Measurements from ENCODE around the gene TCF3. TPM values are rescaled to one million over a fixed set of nuclear protein-coding genes. Genes with fewer than 3 reads are reported as not detected.

TCF3 gene
- total RNA-seq, 6 donors from 2014 or later, result 32.9 to 88.2 (median 53.3) TPM

DNA sequence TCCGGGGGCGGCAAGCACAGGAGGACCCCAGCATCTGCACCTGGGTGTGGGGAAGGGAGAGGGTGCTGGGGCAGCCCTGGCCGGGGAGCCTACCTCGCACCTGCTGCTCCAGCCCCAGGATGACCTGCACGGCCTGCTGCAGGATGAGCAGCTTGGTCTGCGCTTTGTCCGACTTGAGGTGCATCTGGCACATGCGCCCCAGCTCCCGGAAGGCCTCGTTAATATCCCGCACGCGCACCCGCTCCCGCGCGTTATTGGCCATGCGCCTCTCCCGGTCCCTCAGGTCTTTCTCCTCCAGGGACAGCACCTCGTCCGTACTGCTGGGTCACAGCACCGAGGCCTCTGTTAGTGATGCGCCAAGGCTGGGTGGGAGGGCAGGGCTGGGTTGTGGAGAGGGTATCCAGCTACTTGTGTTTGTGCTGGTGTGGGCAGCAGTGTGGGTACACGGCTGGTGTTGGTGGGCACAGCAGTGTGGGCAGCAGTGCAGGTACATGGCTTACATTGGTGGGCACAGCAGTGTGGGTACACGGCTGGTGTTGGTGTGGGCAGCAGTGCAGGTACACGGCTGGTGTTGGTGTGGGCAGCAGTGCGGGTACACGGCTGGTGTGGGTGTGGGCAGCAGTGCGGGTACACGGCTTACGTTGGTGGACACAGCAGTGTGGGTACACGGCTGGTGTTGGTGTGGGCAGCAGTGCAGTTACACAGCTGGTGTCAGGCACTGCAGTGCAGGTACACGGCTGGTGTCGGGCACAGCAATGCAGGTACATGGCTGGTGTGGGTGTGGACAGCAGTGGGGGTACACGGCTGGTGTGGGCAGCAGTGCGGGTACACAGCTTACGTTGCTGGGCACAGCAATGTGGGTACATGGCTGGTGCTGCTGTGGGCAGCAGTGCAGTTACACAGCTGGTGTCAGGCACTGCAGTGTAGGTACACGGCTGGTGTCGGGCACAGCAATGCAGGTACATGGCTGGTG, 40.0 kb downstream of the TCF3 start:
- Histone ChIP-seq H3K9me3 (no peaks in the 10 kb centered on the region), H3K27ac (no peak overlapping the region), H3K27me3 (no peaks in the 10 kb centered on the region), H3K4me1 (peaks cover 0 to 10% (median 2%) of the 10 kb centered on the region in 4 donors), H3K36me3 (peaks cover 8 to 58% (median 52%) of the 10 kb centered on the region in 4 donors), H3K4me3 (no peak overlapping the region)
- WGBS, 2 donors, result 95% methylated on average over 24 to 39 of the region's 39 CpGs
- DNase-seq (peak in 1 of 2 donors; percentile 77), ATAC-seq (ENCODE audit: low FRiP score in 2 of 2) (no peak)
- TF ChIP-seq POLR2AphosphoS5 (IDR thresholded peaks at IDR 0.05) (no peak), EP300 (IDR thresholded peaks at IDR 0.05) (no peak), POLR2A (IDR thresholded peaks at IDR 0.05) (no peak)
- TF ChIP-seq, protein P1, sequence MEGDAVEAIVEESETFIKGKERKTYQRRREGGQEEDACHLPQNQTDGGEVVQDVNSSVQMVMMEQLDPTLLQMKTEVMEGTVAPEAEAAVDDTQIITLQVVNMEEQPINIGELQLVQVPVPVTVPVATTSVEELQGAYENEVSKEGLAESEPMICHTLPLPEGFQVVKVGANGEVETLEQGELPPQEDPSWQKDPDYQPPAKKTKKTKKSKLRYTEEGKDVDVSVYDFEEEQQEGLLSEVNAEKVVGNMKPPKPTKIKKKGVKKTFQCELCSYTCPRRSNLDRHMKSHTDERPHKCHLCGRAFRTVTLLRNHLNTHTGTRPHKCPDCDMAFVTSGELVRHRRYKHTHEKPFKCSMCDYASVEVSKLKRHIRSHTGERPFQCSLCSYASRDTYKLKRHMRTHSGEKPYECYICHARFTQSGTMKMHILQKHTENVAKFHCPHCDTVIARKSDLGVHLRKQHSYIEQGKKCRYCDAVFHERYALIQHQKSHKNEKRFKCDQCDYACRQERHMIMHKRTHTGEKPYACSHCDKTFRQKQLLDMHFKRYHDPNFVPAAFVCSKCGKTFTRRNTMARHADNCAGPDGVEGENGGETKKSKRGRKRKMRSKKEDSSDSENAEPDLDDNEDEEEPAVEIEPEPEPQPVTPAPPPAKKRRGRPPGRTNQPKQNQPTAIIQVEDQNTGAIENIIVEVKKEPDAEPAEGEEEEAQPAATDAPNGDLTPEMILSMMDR (IDR thresholded peaks at IDR 0.05), result no peak

DNA sequence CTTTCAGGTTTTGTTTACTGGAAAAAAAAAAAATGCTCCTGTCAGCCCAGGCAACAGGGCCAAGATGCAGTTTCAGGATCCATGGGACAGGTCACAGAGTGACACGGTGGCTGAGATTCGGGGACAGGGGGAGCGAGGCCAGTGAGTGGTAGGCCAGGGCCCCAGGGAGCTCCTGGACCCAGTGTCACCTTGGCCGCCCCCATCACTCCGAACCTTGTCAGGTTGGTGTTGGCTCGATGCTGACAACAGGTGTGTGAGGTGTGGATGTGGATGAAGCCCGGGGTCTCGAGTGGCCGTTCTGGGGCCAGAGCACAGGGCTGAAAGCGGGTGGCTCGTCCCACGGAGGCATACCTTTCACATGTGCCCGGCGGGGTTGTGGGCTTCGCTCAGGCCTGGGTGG, 41.1 kb downstream of the TCF3 start:
- Histone ChIP-seq H3K27ac (no peak overlapping the region), H3K4me1 (peaks cover 4 to 15% (median 7%) of the 10 kb centered on the region in 4 donors), H3K9me3 (no peaks in the 10 kb centered on the region), H3K36me3 (peaks cover 8 to 58% (median 52%) of the 10 kb centered on the region in 4 donors), H3K27me3 (no peaks in the 10 kb centered on the region), H3K4me3 (no peak overlapping the region)
- DNase-seq, result no peak
- WGBS, 2 donors, result 95 to 98% methylated on average over 14 to 15 of the region's 15 CpGs
- no peak for ATAC-seq (ENCODE audit: low FRiP score in 2 of 2)
- TF ChIP-seq EP300 (IDR thresholded peaks at IDR 0.05) (no peak), POLR2AphosphoS5 (IDR thresholded peaks at IDR 0.05) (no peak), POLR2A (IDR thresholded peaks at IDR 0.05) (no peak)
- TF ChIP-seq, protein P1 (IDR thresholded peaks at IDR 0.05), result no peak

DNA sequence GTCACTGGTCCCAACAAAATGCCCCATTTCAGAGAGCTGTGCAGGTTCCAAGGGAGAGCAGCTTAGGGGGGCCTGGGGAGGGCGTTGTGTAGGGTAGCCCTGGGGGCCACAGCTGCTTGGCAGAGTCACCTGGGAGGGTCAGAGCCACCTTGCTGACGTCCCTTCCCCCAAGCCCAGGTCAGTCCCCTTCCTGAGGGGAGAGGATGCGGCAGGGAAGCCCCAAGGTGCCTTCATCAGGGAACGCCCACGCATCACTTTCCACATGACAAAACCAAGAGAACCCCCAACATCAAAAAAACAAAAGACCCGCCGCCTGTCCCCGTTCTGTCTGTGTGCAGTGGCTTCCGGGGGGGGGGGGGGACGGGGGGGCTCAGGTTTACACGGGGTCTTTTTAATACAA, 41.8 kb downstream of the TCF3 start:
- WGBS, 2 donors, result 61 to 78% methylated on average over 10 to 11 of the region's 11 CpGs
- TF ChIP-seq EP300 (IDR thresholded peaks at IDR 0.05) (no peak), POLR2A (IDR thresholded peaks at IDR 0.05) (no peak), POLR2AphosphoS5 (IDR thresholded peaks at IDR 0.05) (no peak)
- TF ChIP-seq, protein P1 (IDR thresholded peaks at IDR 0.05), result no peak
- Histone ChIP-seq H3K27me3 (no peaks in the 10 kb centered on the region), H3K4me1 (peaks cover 8 to 21% (median 11%) of the 10 kb centered on the region in 4 donors), H3K9me3 (no peaks in the 10 kb centered on the region), H3K4me3 (no peak overlapping the region), H3K36me3 (peaks cover 8 to 53% (median 48%) of the 10 kb centered on the region in 4 donors), H3K27ac (no peak overlapping the region)
- ATAC-seq (ENCODE audit: low FRiP score in 2 of 2) (no peak), DNase-seq (no peak)

DNA sequence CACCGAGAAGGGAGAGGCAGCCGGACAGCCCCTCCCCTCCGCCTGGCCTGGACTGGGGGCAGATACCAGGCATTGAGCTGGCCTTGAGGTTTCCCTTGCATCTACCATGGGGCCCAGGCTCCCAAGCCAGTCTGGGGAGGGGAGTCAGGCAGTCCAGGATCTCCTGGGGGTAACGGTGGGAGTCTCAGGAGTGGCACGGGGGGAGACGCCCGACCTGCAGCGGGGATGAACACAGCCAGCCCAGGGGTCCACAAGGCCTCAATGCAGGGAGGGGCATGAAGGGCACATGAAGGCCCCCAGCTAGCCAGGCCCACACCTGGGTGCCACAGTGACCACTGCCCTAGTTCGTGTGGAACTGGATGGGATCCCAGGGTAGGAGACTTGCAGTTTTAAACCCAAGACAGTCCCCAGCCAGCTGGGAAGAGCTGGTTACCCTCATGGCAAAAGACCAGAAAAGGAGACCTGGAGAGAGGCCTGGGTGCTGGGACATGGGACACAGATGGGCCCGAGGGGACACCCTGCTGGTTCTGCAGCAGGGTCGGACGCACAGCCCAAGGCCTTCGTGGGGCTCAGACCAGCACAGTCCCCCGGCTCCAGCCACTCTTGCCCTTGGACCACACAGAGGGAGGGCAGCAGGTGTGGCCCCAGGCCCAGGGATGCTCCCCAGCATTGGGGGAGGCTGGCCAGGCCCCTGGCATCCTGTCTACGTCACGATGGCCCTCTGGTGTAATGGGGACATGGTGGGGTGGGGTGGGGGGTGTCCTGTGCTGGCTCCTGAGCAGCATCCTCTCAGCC, 42.5 kb downstream of the TCF3 start:
- WGBS, 2 donors, result 83 to 95% methylated on average over 10 to 15 of the region's 16 CpGs
- Histone ChIP-seq H3K27ac (peak overlapping the region in 1 of 4 donors; percentile 13), H3K4me3 (no peak overlapping the region), H3K4me1 (peaks cover 8 to 22% (median 11%) of the 10 kb centered on the region in 4 donors), H3K27me3 (no peaks in the 10 kb centered on the region), H3K36me3 (peaks cover 8 to 46% (median 41%) of the 10 kb centered on the region in 4 donors), H3K9me3 (no peaks in the 10 kb centered on the region)
- ATAC-seq (ENCODE audit: low FRiP score in 2 of 2) (no peak), DNase-seq (no peak)
- TF ChIP-seq, protein P1 (IDR thresholded peaks at IDR 0.05), result no peak
- TF ChIP-seq POLR2A (IDR thresholded peaks at IDR 0.05) (no peak), EP300 (IDR thresholded peaks at IDR 0.05) (no peak)
